Caco-2 (cell line): ENCODE data around the gene AADAC. TPM values are rescaled to one million over a fixed set of nuclear protein-coding genes. Genes with fewer than 3 reads are reported as not detected.
"Not testable (repeated sequence)": the region's sequence is repeated elsewhere in the genome, so short reads cannot be mapped to it uniquely, and the experiment has no call there.

Experiments
- BruUV-seq: library from RNA; stranded (reverse); fragments of 400-500 nt; replicated peaks from 2 replicates; lab custom pipeline; 2021; lab: Mats Ljungman, UMichigan
- CTCF ChIA-PET: fragments of 300-600 bp; sonication (Branson Sonifier 250); formaldehyde crosslinking; loops from one replicate; lab custom pipeline; 2022; ENCODE audit warnings: antibody characterized with exemption; lab: Charles Lee
- POLR2A ChIA-PET: fragments of 300-600 bp; sonication (Branson Sonifier 250); formaldehyde crosslinking; loops from one replicate; lab custom pipeline; 2022; ENCODE audit warnings: antibody characterized with exemption; lab: Charles Lee
- DNase-seq, 2 experiments: peaks; one replicate each; pipeline versions ENCODE4 v3.0.0 to v3.0.0-alpha.2; 2020 to 2022
- H3K27me3 ChIP-seq: replicated peaks from 2 replicates; pipeline ENCODE4 v1.6.0; 2011; ENCODE audit warnings: low read length; ENCODE audit not compliant: control insufficient read depth, insufficient read depth
- H3K36me3 ChIP-seq: 2 replicates; pipeline ENCODE4 v1.5.1; 2011; ENCODE audit warnings: low read length; ENCODE audit not compliant: control insufficient read depth, insufficient read depth
- H3K4me1 ChIP-seq: fragments of 250-450 bp; sonication (Bioruptor Pico); 2 replicates; pipeline ENCODE4 v1.5.1; 2020; ENCODE audit warnings: mild to moderate bottlenecking
- H3K4me3 ChIP-seq: 2 replicates; pipeline ENCODE4 v1.5.1; 2011; ENCODE audit warnings: low read depth, mild to moderate bottlenecking, control low read depth, low read length
- H3K9me3 ChIP-seq: fragments of 250-450 bp; sonication (Bioruptor Pico); 2 replicates; pipeline ENCODE4 v1.5.1; 2020; ENCODE audit warnings: mild to moderate bottlenecking, moderate library complexity
- H3K27ac Mint-ChIP-seq: one replicate; pipeline ENCODE4 v1.8.0; 2022; ENCODE audit warnings: mixed read lengths; ENCODE audit not compliant: unreplicated experiment
- H3K27me3 Mint-ChIP-seq: one replicate; pipeline ENCODE4 v1.8.0; 2022; ENCODE audit warnings: mixed read lengths; ENCODE audit not compliant: insufficient read depth, unreplicated experiment
- H3K36me3 Mint-ChIP-seq: one replicate; pipeline ENCODE4 v1.8.0; 2022; ENCODE audit warnings: mild to moderate bottlenecking, mixed read lengths; ENCODE audit not compliant: insufficient read depth, unreplicated experiment
- H3K4me1 Mint-ChIP-seq: one replicate; pipeline ENCODE4 v1.8.0; 2022; ENCODE audit warnings: low read depth, mixed read lengths; ENCODE audit not compliant: unreplicated experiment
- H3K4me3 Mint-ChIP-seq: one replicate; pipeline ENCODE4 v1.8.0; 2022; ENCODE audit warnings: mild to moderate bottlenecking, moderate library complexity, mixed read lengths; ENCODE audit not compliant: unreplicated experiment
- H3K9me3 Mint-ChIP-seq: one replicate; pipeline ENCODE4 v1.8.0; 2022; ENCODE audit warnings: mixed read lengths; ENCODE audit not compliant: unreplicated experiment
- CTCF ChIP-seq, 2 experiments: fragments of 200-600 bp in 1 of 2; IDR thresholded peaks; 1 replicate in 1 of 2; 2 replicates in 1 of 2; pipeline versions ENCODE4 v1.5.1 to v1.8.0; 2011 to 2022; ENCODE audit warnings: antibody characterized with exemption in 1 of 2, control low read depth in 1 of 2, inconsistent platforms in 1 of 2, low read depth in 1 of 2, low read length in 1 of 2, mild to moderate bottlenecking in 1 of 2, moderate library complexity in 1 of 2; ENCODE audit not compliant: insufficient read depth in 1 of 2, severe bottlenecking in 1 of 2, unreplicated experiment in 1 of 2
- intact Hi-C: fragments of 100-400 bp; cut with micrococcal nuclease; formaldehyde crosslinking; loops from one replicate; pipeline ENCODE4 v1.10.0; 2022; ENCODE audit not compliant: unreplicated experiment
- total RNA-seq: library from RNA; stranded (reverse); gene quantifications from 2 replicates; pipeline ENCODE4 v1.2.3, GENCODE V29; 2022

The AADAC gene
- total RNA-seq, 1 experiment from 2014 or later, result 0.57 TPM

DNA sequence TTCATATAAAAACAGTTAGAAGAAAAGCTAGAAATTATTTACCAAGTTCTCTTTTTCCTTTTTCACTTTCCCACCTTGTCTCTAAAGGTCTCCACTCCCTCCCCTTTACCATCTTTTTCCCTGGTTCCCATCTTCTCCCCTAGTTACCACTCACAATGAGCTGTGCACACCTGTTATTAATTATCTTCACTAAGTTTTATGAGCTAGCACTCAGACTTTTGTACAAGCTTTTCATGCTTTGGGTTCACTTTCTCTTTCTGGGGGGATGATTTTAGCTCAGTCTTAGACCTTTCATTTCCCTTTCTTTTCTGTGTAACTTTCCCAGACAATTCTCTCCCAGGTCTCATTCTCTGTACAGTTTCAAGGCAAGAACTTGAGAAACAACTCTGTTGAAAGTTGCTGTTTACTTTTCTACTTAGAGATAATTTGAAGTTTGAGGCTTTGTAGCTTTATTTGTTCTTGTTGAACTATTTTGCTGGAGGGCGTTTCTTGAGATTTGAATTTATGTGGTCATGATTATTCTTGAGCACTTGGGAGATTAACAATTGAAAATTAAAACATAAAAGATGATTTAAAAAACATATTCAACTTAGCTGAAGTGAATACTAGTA is 24.0 kb upstream of the AADAC start:
- Histone ChIP-seq H3K4me3 (no peak overlapping the region), H3K36me3 (no peaks in the 10 kb centered on the region), H3K27me3 (no peaks in the 10 kb centered on the region), H3K9me3 (peaks cover 3% of the 10 kb centered on the region; the same call in 1 of the 2 replicates), H3K4me1 (peaks cover 47% of the 10 kb centered on the region)
- CTCF ChIA-PET, result interaction anchor here (0.8 kb wide), 1 partner anchor 26 kb away, joined by 4 read pairs; no protein-coding TSS in a partner anchor
- peaks cover 14% of the 10 kb centered on the region for H3K9me3 Mint-ChIP-seq
- H3K4me3 Mint-ChIP-seq, result peak overlapping the region; percentile 54
- H3K4me1 Mint-ChIP-seq, result peaks cover 16% of the 10 kb centered on the region
- intact Hi-C loops, result loop anchor here (1.0 kb wide), 1 partner anchor 20 kb away; no protein-coding TSS in a partner anchor
- peak overlapping the region; percentile 65 for H3K27ac Mint-ChIP-seq
- no peaks in the 10 kb centered on the region for H3K27me3 Mint-ChIP-seq
- H3K36me3 Mint-ChIP-seq, result no peaks in the 10 kb centered on the region
- POLR2A ChIA-PET, result no interaction called here
- DNase-seq, result peak in 1 of 2 experiments; percentile 47
- no TSS peak for BruUV-seq
- TF ChIP-seq CTCF (IDR thresholded peaks at IDR 0.05; ENCODE audit: insufficient read depth in 1 of 2, low read depth in 1 of 2, low read length in 1 of 2, severe bottlenecking in 1 of 2, unreplicated experiment in 1 of 2), result no peak

GRCh38 chr3:151790763-151791162 is 23.2 kb upstream of the AADAC start:
- H3K27me3 ChIP-seq, H3K36me3 Mint-ChIP-seq, H3K27me3 Mint-ChIP-seq, H3K36me3 ChIP-seq, H3K9me3 ChIP-seq, H3K4me3 ChIP-seq, DNase-seq, BruUV-seq, CTCF ChIA-PET, H3K4me3 Mint-ChIP-seq, POLR2A ChIA-PET: not testable (repeated sequence)
- Mint-ChIP-seq H3K27ac (peak overlapping the region; percentile 65), H3K9me3 (peaks cover 14% of the 10 kb centered on the region), H3K4me1 (peaks cover 16% of the 10 kb centered on the region)
- peaks cover 47% of the 10 kb centered on the region for H3K4me1 ChIP-seq
- intact Hi-C loops, result loop anchor here (1.0 kb wide), 1 partner anchor 20 kb away; no protein-coding TSS in a partner anchor

DNA sequence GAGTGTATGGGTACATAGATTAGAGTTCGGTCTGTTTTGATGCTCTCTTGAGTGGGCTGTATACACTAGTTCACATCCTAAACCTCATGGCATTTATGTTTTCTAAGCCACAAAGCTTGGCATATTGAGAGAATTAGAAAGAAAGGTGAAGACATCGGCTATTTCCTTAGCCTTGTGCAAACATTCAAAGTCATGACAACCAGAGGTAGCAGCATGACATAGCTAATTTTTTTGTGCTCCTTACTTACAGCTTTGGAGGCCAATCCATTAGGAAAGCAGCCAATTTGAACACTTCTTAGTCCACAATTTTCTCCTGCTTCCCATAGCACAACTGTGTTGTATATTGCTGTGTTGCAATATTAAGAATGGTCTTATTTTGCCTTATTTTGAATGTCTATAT is 21.5 kb upstream of the AADAC start:
- Mint-ChIP-seq H3K27me3 (no peaks in the 10 kb centered on the region), H3K36me3 (no peaks in the 10 kb centered on the region), H3K27ac (no peak overlapping the region), H3K4me1 (peaks cover 16% of the 10 kb centered on the region), H3K9me3 (peaks cover 14% of the 10 kb centered on the region), H3K4me3 (no peak overlapping the region)
- no peak for TF ChIP-seq CTCF (IDR thresholded peaks at IDR 0.05; ENCODE audit: insufficient read depth in 1 of 2, low read depth in 1 of 2, low read length in 1 of 2, severe bottlenecking in 1 of 2, unreplicated experiment in 1 of 2)
- H3K4me1 ChIP-seq, result peaks cover 44% of the 10 kb centered on the region
- intact Hi-C loops, result no loop called here
- H3K36me3 ChIP-seq, result no peaks in the 10 kb centered on the region
- no peaks in the 10 kb centered on the region for H3K27me3 ChIP-seq
- DNase-seq, result no peak
- H3K9me3 ChIP-seq, result peaks cover 3% of the 10 kb centered on the region; the same call in 1 of the 2 replicates
- CTCF ChIA-PET, result interaction anchor here (0.6 kb wide), 1 partner anchor 413 kb away, joined by 4 read pairs; no protein-coding TSS in a partner anchor
- no TSS peak for BruUV-seq
- POLR2A ChIA-PET, result no interaction called here
- no peak overlapping the region for H3K4me3 ChIP-seq
